Measurements from ENCODE around the gene TRIM46. TPM values are rescaled to one million over a fixed set of nuclear protein-coding genes. Genes with fewer than 3 reads are reported as not detected.

The TRIM46 gene
- total and polyA plus RNA-seq, 9 of the 15 experiments (the other 6 are each of a cell fraction or from before 2014, with no cell fraction given) = 0.05 to 0.60 (median 0.16) TPM; not detected in 3

DNA sequence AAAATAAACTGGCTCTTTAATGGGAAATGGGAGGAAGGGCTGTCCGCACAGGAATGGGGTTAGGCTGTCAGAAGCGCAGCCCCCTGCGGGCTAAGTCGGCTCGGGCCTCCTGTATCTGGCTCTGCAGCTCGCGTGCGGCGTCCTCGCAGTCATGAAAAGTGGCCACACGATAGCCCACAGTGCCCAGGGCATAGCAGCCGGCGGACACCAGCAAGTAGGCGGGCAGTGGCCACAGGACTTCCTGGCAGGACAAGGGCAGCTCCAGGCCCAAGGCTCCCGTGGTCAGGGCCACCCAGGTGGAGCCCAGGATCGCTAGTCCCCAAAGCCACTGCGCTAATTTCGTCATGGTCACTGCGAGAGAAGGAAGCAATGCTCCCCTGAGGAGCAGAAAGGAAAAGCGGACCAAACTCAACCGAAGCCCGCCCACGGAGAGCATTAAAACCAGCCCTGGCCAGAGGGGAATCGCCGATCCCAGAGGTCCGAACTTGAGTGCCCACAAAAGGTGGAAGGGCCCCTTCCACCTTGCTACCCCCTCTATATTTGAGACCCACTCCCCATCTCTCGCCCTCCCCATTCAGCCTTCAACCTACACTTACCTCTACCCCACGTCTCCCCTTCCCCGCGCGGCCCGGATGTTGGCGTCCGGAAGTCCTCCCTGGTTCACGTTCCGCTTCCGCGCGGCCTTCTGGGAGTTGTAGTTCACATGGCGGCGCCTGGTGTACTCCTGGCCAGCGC, 33.6 kb upstream of the TRIM46 start, which contains the start of gene DPM3 (continued):
- TF ChIP-seq, protein P1, sequence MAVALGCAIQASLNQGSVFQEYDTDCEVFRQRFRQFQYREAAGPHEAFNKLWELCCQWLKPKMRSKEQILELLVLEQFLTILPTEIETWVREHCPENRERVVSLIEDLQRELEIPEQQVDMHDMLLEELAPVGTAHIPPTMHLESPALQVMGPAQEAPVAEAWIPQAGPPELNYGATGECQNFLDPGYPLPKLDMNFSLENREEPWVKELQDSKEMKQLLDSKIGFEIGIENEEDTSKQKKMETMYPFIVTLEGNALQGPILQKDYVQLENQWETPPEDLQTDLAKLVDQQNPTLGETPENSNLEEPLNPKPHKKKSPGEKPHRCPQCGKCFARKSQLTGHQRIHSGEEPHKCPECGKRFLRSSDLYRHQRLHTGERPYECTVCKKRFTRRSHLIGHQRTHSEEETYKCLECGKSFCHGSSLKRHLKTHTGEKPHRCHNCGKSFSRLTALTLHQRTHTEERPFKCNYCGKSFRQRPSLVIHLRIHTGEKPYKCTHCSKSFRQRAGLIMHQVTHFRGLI (CRISPR knock-in tag; IDR thresholded peaks at IDR 0.05) = no peak
- TF ChIP-seq ZBTB12 (CRISPR knock-in tag; IDR thresholded peaks at IDR 0.05) (peak; percentile 46; the same call in 1 of the 2 replicates), CREB1 (IDR thresholded peaks at IDR 0.05) (peak; percentile 30; the same call in 1 of the 2 replicates), CREB1 (CRISPR knock-in tag; IDR thresholded peaks at IDR 0.05) (peak; percentile 67; the same call in 1 of the 2 replicates), NR2C2 (CRISPR knock-in tag; IDR thresholded peaks at IDR 0.05) (peak; percentile 74), NR2C2 (tag; IDR thresholded peaks at IDR 0.05) (peak; percentile 92), NR4A1 (CRISPR knock-in tag; IDR thresholded peaks at IDR 0.05) (no peak), NR4A1 (tag; IDR thresholded peaks at IDR 0.05) (no peak), JUND (IDR thresholded peaks at IDR 0.05; ENCODE audit: borderline replicate concordance, low read depth, low read length) (peak; percentile 45; the same call in 1 of the 2 replicates), JUND (tag; IDR thresholded peaks at IDR 0.05; ENCODE audit: borderline replicate concordance, low read depth, low read length) (no peak; the same call in 2 of the 3 replicates), BCLAF1 (IDR thresholded peaks at IDR 0.05; ENCODE audit: borderline replicate concordance in 1 of 2, control insufficient read depth in 1 of 2, low read depth in 2 of 2, low read length in 1 of 2) (peak in 1 of 2 experiments; percentile 97; a peak in 2 of 4 replicates), ZNF79 (CRISPR knock-in tag; IDR thresholded peaks at IDR 0.05; ENCODE audit: low read depth) (no peak), SIN3A (IDR thresholded peaks at IDR 0.05; ENCODE audit: borderline replicate concordance in 2 of 2, control insufficient read depth in 1 of 2, low read depth in 2 of 2, low read length in 2 of 2) (peak in 1 of 2 experiments; percentile 43; a peak in 1 of 4 replicates), SFPQ (IDR thresholded peaks at IDR 0.05; ENCODE audit: low read depth, low read length) (no peak), NR2F6 (CRISPR knock-in tag; IDR thresholded peaks at IDR 0.05) (no peak), ZSCAN29 (IDR thresholded peaks at IDR 0.05) (no peak)
- TF ChIP-seq, protein P2, sequence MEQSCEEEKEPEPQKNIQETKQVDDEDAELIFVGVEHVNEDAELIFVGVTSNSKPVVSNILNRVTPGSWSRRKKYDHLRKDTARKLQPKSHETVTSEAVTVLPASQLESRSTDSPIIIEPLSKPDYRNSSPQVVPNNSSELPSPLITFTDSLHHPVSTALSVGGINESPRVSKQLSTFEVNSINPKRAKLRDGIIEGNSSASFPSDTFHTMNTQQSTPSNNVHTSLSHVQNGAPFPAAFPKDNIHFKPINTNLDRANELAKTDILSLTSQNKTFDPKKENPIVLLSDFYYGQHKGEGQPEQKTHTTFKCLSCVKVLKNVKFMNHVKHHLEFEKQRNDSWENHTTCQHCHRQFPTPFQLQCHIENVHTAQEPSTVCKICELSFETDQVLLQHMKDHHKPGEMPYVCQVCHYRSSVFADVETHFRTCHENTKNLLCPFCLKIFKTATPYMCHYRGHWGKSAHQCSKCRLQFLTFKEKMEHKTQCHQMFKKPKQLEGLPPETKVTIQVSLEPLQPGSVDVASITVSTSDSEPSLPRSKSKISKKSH (CRISPR knock-in tag; IDR thresholded peaks at IDR 0.05) = no peak
